Right lobe of liver (tissue), 6 donors: ENCODE measurements around the gene MREG. TPM values are rescaled to one million over a fixed set of nuclear protein-coding genes. Genes with fewer than 3 reads are reported as not detected.
"Not testable (repeated sequence)": the region's sequence is repeated elsewhere in the genome, so short reads cannot be mapped to it uniquely, and the experiment has no call there.

Experiments used
- ATAC-seq, 4 donors: fragments of 200-7000 bp; cut with Tn5 transposase; one replicate each; pipeline ENCODE4 v1.9.1; 2020; ENCODE audit warnings: mild to moderate bottlenecking in 4 of 4, moderate library complexity in 4 of 4
- DNase-seq, 3 donors: peaks; one replicate each; pipeline ENCODE4 v3.0.0-alpha.2; 2020
- H3K27ac ChIP-seq, 3 donors: fragments of 200-600 bp; one replicate each; pipeline ENCODE4 v1.8.0; 2022
- H3K27me3 ChIP-seq, 2 donors: fragments of 200-600 bp; one replicate each; pipeline ENCODE4 v1.8.0; 2022
- H3K36me3 ChIP-seq, 4 donors: fragments of 200-600 bp; sonication (generic) in 1 of 4; one replicate each; pipeline versions ENCODE4 v1.5.1 to v1.8.0; 2017 to 2022; ENCODE audit warnings: control low read depth in 1 of 4
- H3K4me1 ChIP-seq, 4 donors: fragments of 200-600 bp; sonication (generic) in 1 of 4; one replicate each; pipeline versions ENCODE4 v1.5.1 to v1.8.0; 2017 to 2022; ENCODE audit warnings: control low read depth in 1 of 4
- H3K4me3 ChIP-seq, 3 donors: fragments of 200-600 bp; one replicate each; pipeline ENCODE4 v1.8.0; 2022
- H3K9me3 ChIP-seq, 4 donors: fragments of 200-600 bp; sonication (generic) in 1 of 4; one replicate each; pipeline versions ENCODE4 v1.5.1 to v1.8.0; 2017 to 2022; ENCODE audit warnings: control low read depth in 1 of 4
- POLR2A ChIP-seq: fragments of 450-650 bp; IDR thresholded peaks from one replicate; pipeline ENCODE4 v1.6.1; 2017; ENCODE audit warnings: antibody characterized with exemption, mild to moderate bottlenecking
- WGBS: methylation state at CpG from one replicate; pipeline ENCODE4 v1.1.6; 2018; ENCODE audit warnings: low coverage, low lambda C conversion rate; ENCODE audit not compliant: insufficient coverage; ENCODE audit errors: missing lambda C conversion rate; 5-methylcytosine and 5-hydroxymethylcytosine counted together
- intact Hi-C, 2 donors: fragments of 100-400 bp; cut with DNase I; formaldehyde crosslinking; loops; one replicate each; pipeline versions ENCODE4 v1.11.2 to v1.14.1; 2022
- total RNA-seq, 6 experiments: library from RNA; depleted of rRNA in 2 of 6; stranded (reverse); fragments of >200 nt in 2 of 6; fragmentation: NEBNext Ultra II Directional in 3 of 6; extraction: Animal tissue kit (Norgen Biotek cat#: 25700) in 3 of 6; gene quantifications; one replicate each; pipeline versions ENCODE4 v1.1.0 to v1.2.4, GENCODE V29; 2016 to 2023
- TF ChIP-seq, protein P1 (sequence below), 4 donors: fragments of 200-600 bp in 3 of 4; fragments of 450-650 bp in 1 of 4; IDR thresholded peaks; one replicate each; pipeline versions ENCODE4 v1.5.1 to v1.8.0; 2016 to 2022; ENCODE audit warnings: antibody characterized with exemption in 4 of 4, mild to moderate bottlenecking in 2 of 4
- donor health status: DM: no; HTN: yes; CAD: no.
- donor health status: DM: no; HTN: no; CAD: no.
- donor health status: DM: no; HTN: no; CAD: no.
- donor health status: DM: no; HTN: yes; CAD: no.
- donor health status: DM: no; HTN: yes; CAD: no.

Gene MREG
- total RNA-seq, 6 experiments from 2014 or later, result 2.0 to 9.6 (median 5.0) TPM

DNA sequence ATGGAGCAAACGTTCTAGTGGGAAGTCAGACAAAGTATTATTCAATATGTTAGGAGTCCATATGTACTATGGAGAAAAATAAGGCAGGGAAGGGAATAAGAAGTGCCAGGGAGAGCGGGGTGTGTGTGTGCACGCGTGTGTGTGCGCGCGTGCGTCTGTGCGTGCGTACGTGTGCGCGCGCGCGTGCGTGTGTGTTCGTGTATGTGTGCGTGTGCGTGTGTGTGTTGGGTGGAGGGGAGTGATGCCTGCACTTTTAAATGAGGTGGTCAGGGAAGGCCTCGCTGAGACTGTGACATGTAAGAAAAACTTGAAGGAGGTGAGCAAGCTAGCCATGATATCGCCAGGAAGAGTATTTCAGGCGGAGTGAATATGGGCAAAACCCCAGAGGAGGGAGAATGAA, 1.6 kb upstream of the MREG start:
- H3K4me3 ChIP-seq, result no peak overlapping the region
- H3K27ac ChIP-seq, result no peak overlapping the region
- H3K4me1 ChIP-seq, result peaks cover 0 to 21% (median 5%) of the 10 kb centered on the region in 4 donors
- intact Hi-C loops, result loop anchor here in 1 of 2 donors (10.0 kb wide), 1 partner anchor 60 kb away; no protein-coding TSS in a partner anchor
- no peak for DNase-seq
- no peaks in the 10 kb centered on the region for H3K9me3 ChIP-seq
- no peaks in the 10 kb centered on the region for H3K27me3 ChIP-seq
- no peaks in the 10 kb centered on the region for H3K36me3 ChIP-seq
- no peak for TF ChIP-seq POLR2A
- TF ChIP-seq, protein P1, sequence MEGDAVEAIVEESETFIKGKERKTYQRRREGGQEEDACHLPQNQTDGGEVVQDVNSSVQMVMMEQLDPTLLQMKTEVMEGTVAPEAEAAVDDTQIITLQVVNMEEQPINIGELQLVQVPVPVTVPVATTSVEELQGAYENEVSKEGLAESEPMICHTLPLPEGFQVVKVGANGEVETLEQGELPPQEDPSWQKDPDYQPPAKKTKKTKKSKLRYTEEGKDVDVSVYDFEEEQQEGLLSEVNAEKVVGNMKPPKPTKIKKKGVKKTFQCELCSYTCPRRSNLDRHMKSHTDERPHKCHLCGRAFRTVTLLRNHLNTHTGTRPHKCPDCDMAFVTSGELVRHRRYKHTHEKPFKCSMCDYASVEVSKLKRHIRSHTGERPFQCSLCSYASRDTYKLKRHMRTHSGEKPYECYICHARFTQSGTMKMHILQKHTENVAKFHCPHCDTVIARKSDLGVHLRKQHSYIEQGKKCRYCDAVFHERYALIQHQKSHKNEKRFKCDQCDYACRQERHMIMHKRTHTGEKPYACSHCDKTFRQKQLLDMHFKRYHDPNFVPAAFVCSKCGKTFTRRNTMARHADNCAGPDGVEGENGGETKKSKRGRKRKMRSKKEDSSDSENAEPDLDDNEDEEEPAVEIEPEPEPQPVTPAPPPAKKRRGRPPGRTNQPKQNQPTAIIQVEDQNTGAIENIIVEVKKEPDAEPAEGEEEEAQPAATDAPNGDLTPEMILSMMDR (IDR thresholded peaks at IDR 0.05), result no peak
- no peak for ATAC-seq
- WGBS, result 95% methylated on average over 21 of the region's 23 CpGs

DNA sequence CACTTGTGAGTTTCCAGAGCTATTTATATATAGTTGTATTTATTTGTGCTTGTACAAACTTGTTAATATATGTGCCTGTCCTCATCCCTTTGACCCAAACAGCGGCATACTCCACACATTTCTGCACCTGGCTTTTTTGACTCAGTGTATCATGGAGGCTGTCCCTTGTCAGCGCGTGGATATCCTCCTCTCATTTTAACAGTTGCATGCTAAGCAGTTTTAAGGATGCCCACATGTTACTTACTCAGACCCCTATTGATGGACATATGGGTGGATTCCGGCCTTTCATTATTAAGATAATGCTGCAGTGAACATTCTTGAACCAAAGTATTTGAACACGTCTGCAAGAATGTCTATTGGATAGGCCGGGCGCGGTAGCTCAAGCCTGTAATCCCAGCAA, 655 bp upstream of the MREG start:
- H3K27ac ChIP-seq, result no peak overlapping the region

DNA sequence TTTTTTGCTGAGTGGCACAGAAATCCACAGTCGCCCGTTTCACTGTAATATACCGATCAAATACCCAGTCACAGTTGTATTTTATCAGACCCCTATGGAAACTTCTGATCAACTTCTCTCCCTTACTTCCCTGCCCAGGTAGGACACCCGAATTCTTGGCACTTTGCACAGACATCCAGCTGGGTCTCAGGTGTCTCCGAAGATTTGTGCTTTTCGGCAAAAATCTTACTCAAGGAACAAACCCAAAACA, 596 bp downstream of the MREG start:
- Histone ChIP-seq H3K4me1 (peaks cover 0 to 21% (median 5%) of the 10 kb centered on the region in 4 donors), H3K27me3 (no peaks in the 10 kb centered on the region), H3K9me3 (no peaks in the 10 kb centered on the region), H3K36me3 (no peaks in the 10 kb centered on the region), H3K27ac (peak overlapping the region; percentile 26 to 46 (median 30)), H3K4me3 (peak overlapping the region; percentile 34 to 61 (median 36))
- intact Hi-C loops, result loop anchor here in 1 of 2 donors (10.0 kb wide), 1 partner anchor 58 kb away; no protein-coding TSS in a partner anchor
- peak in 3 of 4 donors; percentile 5 to 8 (median 6) for ATAC-seq
- WGBS, result 35% methylated on average over 3 of the region's 6 CpGs
- TF ChIP-seq, protein P1 (IDR thresholded peaks at IDR 0.05), result no peak
- TF ChIP-seq POLR2A, result no peak
- no peak for DNase-seq

More for the DNA sequence above, 655 bp upstream of the MREG start:
- H3K4me1 ChIP-seq, result peaks cover 0 to 21% (median 5%) of the 10 kb centered on the region in 4 donors
- ATAC-seq (no peak), DNase-seq (no peak)
- H3K9me3 ChIP-seq, result no peaks in the 10 kb centered on the region
- intact Hi-C loops, result loop anchor here in 1 of 2 donors (10.0 kb wide), 1 partner anchor 59 kb away; no protein-coding TSS in a partner anchor
- H3K27me3 ChIP-seq, result no peaks in the 10 kb centered on the region
- no peaks in the 10 kb centered on the region for H3K36me3 ChIP-seq
- TF ChIP-seq, protein P1 (IDR thresholded peaks at IDR 0.05), result no peak
- no peak for TF ChIP-seq POLR2A
- H3K4me3 ChIP-seq, result no peak overlapping the region
- WGBS, result 87% methylated on average over 8 of the region's 8 CpGs

DNA sequence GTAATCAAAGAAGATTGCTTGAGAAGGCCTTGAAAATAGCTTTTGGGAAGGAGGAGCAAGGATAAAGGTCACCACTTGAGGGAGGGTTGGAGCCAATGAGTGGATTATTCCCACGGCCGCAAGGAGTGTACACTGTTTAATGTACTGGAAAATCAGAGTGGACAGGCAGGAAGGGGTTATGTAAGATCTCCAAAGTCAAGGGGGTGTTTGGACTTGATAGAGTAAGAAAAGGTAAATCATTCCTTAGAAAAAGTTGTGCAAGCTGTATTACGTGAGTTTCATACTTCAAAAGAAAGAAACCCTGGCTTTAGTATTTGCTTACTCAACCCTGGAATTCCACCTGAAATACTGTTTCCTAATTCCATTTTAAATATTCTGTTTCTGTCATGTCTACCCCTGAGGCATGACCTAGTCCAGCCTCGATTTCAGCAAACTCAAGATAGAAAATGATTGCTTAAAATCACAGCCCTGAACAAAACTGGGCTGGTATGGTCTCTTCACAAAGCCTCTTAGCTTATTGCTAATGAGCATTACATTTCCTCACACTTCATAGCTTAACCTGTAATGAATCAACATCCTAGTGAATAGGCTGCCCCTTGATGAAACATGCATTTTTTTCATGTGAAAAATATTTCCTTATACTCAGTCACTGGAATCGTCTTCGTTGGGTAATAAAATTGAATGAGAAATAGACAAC, 1.1 kb downstream of the MREG start:
- no peak for DNase-seq
- no peak overlapping the region for H3K4me3 ChIP-seq

DNA sequence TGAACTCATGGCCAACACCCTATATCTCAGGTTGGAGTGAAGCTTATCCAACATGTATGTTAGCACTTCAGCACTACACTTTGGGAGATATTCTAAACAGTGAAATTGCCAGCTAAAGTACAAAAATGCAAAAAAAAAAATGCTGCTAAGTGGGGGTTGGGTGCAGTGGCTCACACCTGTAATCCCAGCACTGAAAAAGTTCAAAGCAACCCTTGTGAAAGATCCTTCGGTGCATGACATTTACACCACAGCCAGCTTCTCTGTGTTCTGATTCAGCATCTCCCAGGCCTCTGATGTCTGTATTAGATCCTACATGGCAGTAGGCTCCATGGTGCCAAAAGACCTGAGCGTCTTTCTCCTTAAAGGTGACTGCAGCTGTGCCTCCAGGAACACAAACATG, 4.1 kb downstream of the MREG start:
- intact Hi-C loops, result not testable (repeated sequence)

More for the DNA sequence above, 1.1 kb downstream of the MREG start:
- Histone ChIP-seq H3K4me1 (peaks cover 0 to 21% (median 5%) of the 10 kb centered on the region in 4 donors), H3K36me3 (no peaks in the 10 kb centered on the region), H3K9me3 (no peaks in the 10 kb centered on the region), H3K27me3 (no peaks in the 10 kb centered on the region), H3K27ac (peak overlapping the region; percentile 26 to 46 (median 30))
- intact Hi-C loops, result loop anchor here in 1 of 2 donors (10.0 kb wide), 1 partner anchor 57 kb away; no protein-coding TSS in a partner anchor
- WGBS, result 19% methylated on average over 6 of the region's 6 CpGs
- peak in 3 of 4 donors; percentile 41 to 68 (median 44) for ATAC-seq
- no peak for TF ChIP-seq POLR2A
- TF ChIP-seq, protein P1 (IDR thresholded peaks at IDR 0.05), result no peak

More for the DNA sequence above, 4.1 kb downstream of the MREG start:
- H3K36me3 ChIP-seq, H3K4me3 ChIP-seq, H3K27ac ChIP-seq, H3K9me3 ChIP-seq, DNase-seq, H3K27me3 ChIP-seq, ATAC-seq: not testable (repeated sequence)
- WGBS, result 78% methylated on average over 1 of the region's 2 CpGs
- peaks cover 0 to 33% (median 5%) of the 10 kb centered on the region in 4 donors for H3K4me1 ChIP-seq
